NCI-H446 (cell line): ENCODE results near the gene LMNA.
"Not testable (repeated sequence)": the region's sequence is repeated elsewhere in the genome, so short reads cannot be mapped to it uniquely, and the experiment has no call there.

Source experiments
- DNase-seq, 2 experiments: peaks; one replicate each; lab custom pipeline; 2025; lab: John Stamatoyannopoulos, UW

The LMNA gene

DNA sequence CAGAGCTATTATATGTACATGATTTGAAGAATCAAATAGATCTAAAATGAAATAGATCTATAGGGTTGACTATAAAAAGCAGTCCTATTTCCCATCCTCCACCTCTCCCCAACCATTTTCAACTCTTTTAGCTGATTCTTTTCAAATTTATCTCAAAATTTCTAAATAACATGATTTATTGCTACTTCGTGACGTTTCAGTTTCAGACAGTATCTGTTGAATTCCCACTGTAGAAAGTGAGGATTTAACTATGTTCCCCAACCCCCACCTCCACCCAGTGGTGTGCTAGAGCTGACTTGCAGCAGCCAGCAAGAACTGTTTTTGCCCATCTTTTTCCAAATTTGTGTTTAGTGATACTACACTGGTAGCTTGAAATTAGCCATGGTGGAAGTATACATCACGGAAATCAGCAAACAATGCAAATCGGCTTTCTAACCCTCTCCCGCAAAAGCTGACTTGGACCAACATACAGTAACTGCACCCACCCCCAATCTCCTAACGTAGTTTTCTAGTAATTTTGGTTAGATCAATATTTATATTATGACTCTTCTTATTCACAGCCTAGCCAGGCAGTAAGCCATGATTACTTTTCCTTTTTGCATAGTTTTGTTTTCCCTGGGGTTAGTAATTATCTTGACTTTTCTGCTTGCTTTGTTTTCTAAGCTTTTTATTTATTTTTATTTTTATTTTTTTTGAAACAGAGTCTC is 49.8 kb downstream of the LMNA start:
- DNase-seq = no peak

- DNase-seq = no peak
These were observed 50.6 kb downstream of the LMNA start for GRCh38 chr1:156165083-156165482.

- no peak for DNase-seq
These were observed 53.0 kb downstream of the LMNA start for GRCh38 chr1:156167536-156167935.

DNA sequence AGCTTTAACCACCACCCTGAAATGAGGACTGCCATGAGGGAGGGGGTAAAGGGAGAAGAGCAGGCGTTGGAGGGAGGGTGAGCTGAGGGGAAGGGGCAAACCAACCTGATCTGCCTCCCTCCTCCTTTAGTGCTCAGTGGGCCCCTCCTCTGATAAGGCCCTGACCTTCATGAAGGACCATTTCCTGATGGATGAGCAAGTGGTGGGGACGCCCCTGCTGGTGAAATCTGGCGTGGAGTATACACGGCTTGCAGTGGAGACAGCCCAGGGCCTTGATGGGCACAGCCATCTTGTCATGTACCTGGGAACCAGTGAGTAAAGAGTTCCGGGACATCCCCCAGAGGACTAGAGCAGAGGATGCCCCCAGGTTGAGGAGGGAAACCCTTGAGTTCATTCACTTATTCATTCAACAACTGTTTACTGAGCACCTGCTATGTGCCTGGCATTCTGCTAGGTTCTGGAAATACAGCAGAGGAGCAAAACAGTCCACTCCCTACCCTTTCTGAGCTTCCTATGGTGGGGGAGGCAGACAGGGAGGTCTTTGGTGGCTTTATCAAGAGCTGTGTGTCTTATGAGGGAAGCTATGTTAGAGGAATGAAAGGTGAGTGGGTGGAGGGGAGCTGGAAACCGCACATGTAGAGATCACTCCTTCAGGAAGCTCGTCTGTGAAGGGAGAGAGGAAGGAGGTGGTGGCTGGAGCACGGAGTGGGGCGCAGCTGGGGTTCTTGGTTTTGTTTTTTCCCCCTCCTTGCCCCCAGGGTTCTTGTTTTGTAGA is 58.4 kb downstream of the LMNA start:
- DNase-seq = no peak

DNA sequence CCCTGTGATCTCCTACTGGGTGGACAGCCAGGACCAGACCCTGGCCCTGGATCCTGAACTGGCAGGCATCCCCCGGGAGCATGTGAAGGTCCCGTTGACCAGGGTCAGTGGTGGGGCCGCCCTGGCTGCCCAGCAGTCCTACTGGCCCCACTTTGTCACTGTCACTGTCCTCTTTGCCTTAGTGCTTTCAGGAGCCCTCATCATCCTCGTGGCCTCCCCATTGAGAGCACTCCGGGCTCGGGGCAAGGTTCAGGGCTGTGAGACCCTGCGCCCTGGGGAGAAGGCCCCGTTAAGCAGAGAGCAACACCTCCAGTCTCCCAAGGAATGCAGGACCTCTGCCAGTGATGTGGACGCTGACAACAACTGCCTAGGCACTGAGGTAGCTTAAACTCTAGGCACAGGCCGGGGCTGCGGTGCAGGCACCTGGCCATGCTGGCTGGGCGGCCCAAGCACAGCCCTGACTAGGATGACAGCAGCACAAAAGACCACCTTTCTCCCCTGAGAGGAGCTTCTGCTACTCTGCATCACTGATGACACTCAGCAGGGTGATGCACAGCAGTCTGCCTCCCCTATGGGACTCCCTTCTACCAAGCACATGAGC is 62.2 kb downstream of the LMNA start:
- no peak for DNase-seq

DNA sequence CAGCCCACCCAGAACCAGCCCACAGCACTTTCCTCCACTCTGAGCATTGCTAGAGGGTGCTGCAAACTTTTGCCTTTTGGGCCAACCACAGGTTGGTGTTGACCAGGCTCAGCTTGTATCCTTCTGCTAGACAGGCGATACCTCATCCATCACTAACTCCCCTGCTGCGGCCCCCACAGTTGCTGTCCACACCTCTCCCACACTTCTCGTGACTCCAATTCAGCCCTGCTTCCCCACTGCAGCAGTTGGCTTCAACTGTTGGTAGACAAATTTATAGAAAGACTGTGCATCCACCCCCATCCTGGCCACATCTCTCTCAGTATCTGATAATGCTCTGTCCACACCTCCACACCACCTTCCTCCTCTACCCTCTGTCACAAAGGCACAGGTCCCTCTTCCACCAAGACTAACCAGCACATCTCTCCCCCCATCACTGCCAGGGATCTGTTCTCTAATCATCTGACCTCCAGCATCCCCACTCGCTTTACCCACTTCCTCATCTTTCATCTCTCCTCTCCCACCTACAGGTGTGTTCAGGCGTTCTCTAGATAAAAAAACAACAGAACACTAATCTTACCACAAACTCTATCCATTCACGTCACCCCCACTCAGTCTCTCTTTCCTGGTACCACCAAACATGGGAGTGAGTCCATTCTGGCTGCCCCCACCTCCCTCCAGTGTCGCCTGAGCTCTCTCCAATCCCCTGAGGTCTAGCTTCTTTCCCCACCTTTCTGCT is 63.6 kb downstream of the LMNA start:
- no peak for DNase-seq

DNA sequence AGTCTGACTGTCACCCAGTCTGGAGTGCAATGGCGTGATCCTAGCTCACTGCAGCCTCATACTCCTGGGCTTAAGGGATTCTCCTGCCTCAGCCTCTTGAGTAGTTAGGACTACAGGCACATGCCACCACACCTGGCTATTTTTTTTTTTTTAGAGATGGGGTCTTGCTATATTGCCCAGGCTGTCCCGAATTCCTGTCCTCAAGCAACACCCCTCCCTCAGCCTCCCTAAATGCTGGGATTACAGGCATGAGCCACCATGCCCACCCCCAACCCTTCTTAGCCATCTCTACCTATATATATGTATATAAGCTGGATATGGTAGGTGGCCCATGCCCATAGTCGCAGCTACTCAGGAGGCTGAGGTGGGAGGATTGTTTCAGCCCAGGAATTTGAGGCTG is 66.0 kb downstream of the LMNA start:
- DNase-seq = no peak

- DNase-seq = not testable (repeated sequence)
These were observed 66.9 kb downstream of the LMNA start for GRCh38 chr1:156181391-156181924.

DNA sequence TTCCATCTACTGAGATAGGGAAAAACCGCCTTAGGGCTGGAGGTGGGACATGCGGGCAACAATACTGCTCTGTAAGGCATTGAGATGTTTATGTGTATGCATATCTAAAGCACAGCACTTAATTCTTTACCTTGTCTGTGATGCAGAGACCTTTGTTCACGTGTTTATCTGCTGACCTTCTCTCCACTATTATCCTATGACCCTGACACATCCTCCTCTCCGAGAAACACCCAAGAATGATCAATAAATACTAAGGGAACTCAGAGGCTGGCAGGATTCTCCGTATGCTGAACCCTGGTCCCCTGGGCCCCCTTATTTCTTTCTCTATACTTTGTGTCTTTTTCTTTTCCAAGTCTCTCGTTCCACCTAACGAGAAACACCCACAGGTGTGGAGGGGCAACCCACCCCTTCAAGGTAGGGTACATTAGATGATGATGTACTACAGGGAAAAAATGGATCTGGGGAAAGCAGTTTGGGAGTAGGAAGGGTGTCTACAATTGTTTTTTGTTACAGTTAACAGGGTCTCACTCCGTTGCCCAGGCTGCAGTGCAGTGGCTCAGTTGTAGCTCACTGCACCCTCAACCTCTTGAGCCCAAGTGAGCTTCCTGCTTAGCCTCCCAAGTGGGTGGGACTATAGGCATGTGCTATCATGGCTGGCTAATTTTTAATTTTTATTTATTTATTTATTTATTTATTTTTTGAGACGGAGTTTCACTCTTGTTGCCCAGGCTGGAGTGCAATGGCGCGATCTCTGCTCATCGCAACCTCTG is 67.7 kb downstream of the LMNA start:
- DNase-seq = not testable (repeated sequence)

- DNase-seq = not testable (repeated sequence)
These were observed 72.1 kb downstream of the LMNA start for GRCh38 chr1:156186347-156187177.
